ENCODE results near the gene DLG2. TPM values are rescaled to one million over a fixed set of nuclear protein-coding genes. Genes with fewer than 3 reads are reported as not detected.

The DLG2 gene
- total and polyA plus RNA-seq, 2 of the 8 experiments (the other 6 are each of a cell fraction or from before 2014, with no cell fraction given), result 1.7 to 14.3 TPM

- Histone ChIP-seq H4K91ac (replicated peaks; ENCODE audit: insufficient read length, low read length) (no peak overlapping the region), H2BK120ac (replicated peaks; ENCODE audit: low read depth, low read length) (no peak overlapping the region), H3K27me3 (replicated peaks in 1 of 4; ENCODE audit: control insufficient read depth in 3 of 4, extremely low read depth in 1 of 4, insufficient read depth in 3 of 4, low read length in 3 of 4) (no peaks in the 10 kb centered on the region), H3K79me1 (ENCODE audit: low read depth, low read length) (no peaks in the 10 kb centered on the region), H4K20me1 (replicated peaks in 1 of 2; ENCODE audit: control insufficient read depth in 1 of 2, insufficient read depth in 2 of 2, low read length in 2 of 2) (no peaks in the 10 kb centered on the region), H3K9me3 (ENCODE audit: insufficient read depth in 2 of 2, low read depth in 1 of 2, low read length in 1 of 2) (no peaks in the 10 kb centered on the region), H3K4me3 (ENCODE audit: extremely low read depth in 1 of 4, insufficient read depth in 2 of 4, low read depth in 3 of 4, low read length in 4 of 4) (no peak overlapping the region), H4K5ac (ENCODE audit: insufficient read length, low read depth, low read length) (no peak overlapping the region), H3K79me2 (ENCODE audit: control insufficient read depth in 1 of 2, insufficient read depth in 2 of 2, low read length in 2 of 2) (no peaks in the 10 kb centered on the region), H3K4ac (replicated peaks; ENCODE audit: insufficient read length, low read depth, low read length) (no peak overlapping the region), H2AK5ac (ENCODE audit: low read depth, low read length) (no peak overlapping the region), H2BK20ac (ENCODE audit: low read length) (no peak overlapping the region), H2AFZ (ENCODE audit: low read length) (no peak overlapping the region), H2BK5ac (ENCODE audit: low read depth, low read length) (no peak overlapping the region), H2BK12ac (ENCODE audit: low read depth, low read length) (no peak overlapping the region), H3K18ac (ENCODE audit: extremely low read depth, low read length) (no peak overlapping the region), H3K27ac (ENCODE audit: low read depth, low read length) (no peak overlapping the region), H3K4me2 (ENCODE audit: insufficient read depth in 1 of 2, low read depth in 2 of 2, low read length in 2 of 2) (no peak overlapping the region), H3K23ac (ENCODE audit: insufficient read length) (no peak overlapping the region), H2BK15ac (ENCODE audit: low read length) (no peak overlapping the region), H4K8ac (ENCODE audit: extremely low read depth, insufficient read depth, low read length) (no peak overlapping the region), H3K36me3 (ENCODE audit: control insufficient read depth in 2 of 4, insufficient read depth in 4 of 4, low read length in 3 of 4) (no peaks in the 10 kb centered on the region), H3K56ac (replicated peaks; ENCODE audit: insufficient read length, low read depth, low read length) (no peak overlapping the region), H3K4me1 (replicated peaks in 1 of 4; ENCODE audit: control insufficient read depth in 3 of 4, insufficient read depth in 4 of 4, low read length in 3 of 4) (no peaks in the 10 kb centered on the region), H3K9ac (replicated peaks in 1 of 4; ENCODE audit: extremely low read depth in 1 of 4, low read depth in 3 of 4, low read length in 3 of 4) (no peak overlapping the region), H3K14ac (ENCODE audit: insufficient read length) (no peak overlapping the region), H3K23me2 (ENCODE audit: low read depth, low read length) (no peaks in the 10 kb centered on the region)
- POLR2A ChIA-PET (ENCODE audit: partially characterized antibody), result no interaction called here
- CTCF ChIA-PET (ENCODE audit: partially characterized antibody), result interaction anchor here (0.5 to 4.0 kb wide), 33 partner anchors 10 to 1469 kb away, joined by 3 to 33 read pairs (median 4); partner anchors contain the start of gene DLG2
- FAIRE-seq, result peak; percentile 96
- DNase-seq (ENCODE audit: low read depth in 1 of 2, low spot score in 2 of 2), result no peak
- TF ChIP-seq RAD21 (IDR thresholded peaks at IDR 0.05 in 1 of 2, conservative IDR thresholded peaks at IDR 0.05 in 1 of 2; ENCODE audit: low read depth in 2 of 2, low read length in 2 of 2), result peak; percentile 59 to 69
- no peak for TF ChIP-seq ATF2 (IDR thresholded peaks at IDR 0.05; ENCODE audit: low read length)
- no peak for TF ChIP-seq TEAD4 (IDR thresholded peaks at IDR 0.05; ENCODE audit: low read depth, low read length)
- no peak for TF ChIP-seq SP2 (IDR thresholded peaks at IDR 0.05; ENCODE audit: low read length)
- TF ChIP-seq CTCF (IDR thresholded peaks at IDR 0.05; ENCODE audit: control extremely low read depth in 1 of 3, insufficient read depth in 1 of 3, low read depth in 1 of 3, low read length in 3 of 3), result peak in 2 of 3 experiments; percentile 81 to 99; a peak in 3 of 4 replicates
- no peak for TF ChIP-seq TBP (IDR thresholded peaks at IDR 0.05; ENCODE audit: low read depth, low read length)
- no peak for TF ChIP-seq SUZ12 (IDR thresholded peaks at IDR 0.05; ENCODE audit: low read length)
- TF ChIP-seq CHD1 (IDR thresholded peaks at IDR 0.05; ENCODE audit: low read depth, low read length), result no peak
- no peak for TF ChIP-seq ASH2L (IDR thresholded peaks at IDR 0.05; ENCODE audit: low read length)
- no peak for TF ChIP-seq CEBPB (IDR thresholded peaks at IDR 0.05; ENCODE audit: low read depth, low read length)
- TF ChIP-seq CTBP2 (IDR thresholded peaks at IDR 0.05; ENCODE audit: borderline replicate concordance, insufficient read depth, insufficient read length, low read length), result no peak
Observed at GRCh38 chr11:84899740-84900139, 727.4 kb downstream of the DLG2 start.
